ENCODE results near the gene RAPGEF4.
A peak's percentile ranks its signal among the peaks of the same experiment; 100 is the strongest.

GRCh38 chr2:172693037-172693436, 42.6 kb upstream of the RAPGEF4 start:
- TF ChIP-seq CTCF (conservative IDR thresholded peaks at IDR 0.05; ENCODE audit: low read depth, low read length) (no peak), POLR2A (IDR thresholded peaks at IDR 0.05; ENCODE audit: low read depth, low read length) (no peak; the same call in 1 of the 2 replicates), FOS (IDR thresholded peaks at IDR 0.05; ENCODE audit: low read depth, low read length) (peak; percentile 98), RAD21 (IDR thresholded peaks at IDR 0.05; ENCODE audit: low read length) (peak; percentile 28), MAZ (IDR thresholded peaks at IDR 0.05; ENCODE audit: borderline replicate concordance, low read depth, low read length) (peak; percentile 41; the same call in 1 of the 2 replicates)

All from IMR-90 (cell line).